Skin of body (tissue), 2 donors: ENCODE results near the gene TRMT61A. TPM values are rescaled to one million over a fixed set of nuclear protein-coding genes. Genes with fewer than 3 reads are reported as not detected.
A peak's percentile ranks its signal among the peaks of the same experiment; 100 is the strongest.

Source experiments
- DNase-seq: peaks from one replicate; lab custom pipeline; 2025; lab: John Stamatoyannopoulos, UW
- total RNA-seq: library from RNA; depleted of rRNA; stranded (reverse); fragments of >200 nt; gene quantifications from one replicate; pipeline ENCODE4 v1.2.3, GENCODE V29; 2014

Gene TRMT61A
- total RNA-seq, result 5.8 TPM

DNA sequence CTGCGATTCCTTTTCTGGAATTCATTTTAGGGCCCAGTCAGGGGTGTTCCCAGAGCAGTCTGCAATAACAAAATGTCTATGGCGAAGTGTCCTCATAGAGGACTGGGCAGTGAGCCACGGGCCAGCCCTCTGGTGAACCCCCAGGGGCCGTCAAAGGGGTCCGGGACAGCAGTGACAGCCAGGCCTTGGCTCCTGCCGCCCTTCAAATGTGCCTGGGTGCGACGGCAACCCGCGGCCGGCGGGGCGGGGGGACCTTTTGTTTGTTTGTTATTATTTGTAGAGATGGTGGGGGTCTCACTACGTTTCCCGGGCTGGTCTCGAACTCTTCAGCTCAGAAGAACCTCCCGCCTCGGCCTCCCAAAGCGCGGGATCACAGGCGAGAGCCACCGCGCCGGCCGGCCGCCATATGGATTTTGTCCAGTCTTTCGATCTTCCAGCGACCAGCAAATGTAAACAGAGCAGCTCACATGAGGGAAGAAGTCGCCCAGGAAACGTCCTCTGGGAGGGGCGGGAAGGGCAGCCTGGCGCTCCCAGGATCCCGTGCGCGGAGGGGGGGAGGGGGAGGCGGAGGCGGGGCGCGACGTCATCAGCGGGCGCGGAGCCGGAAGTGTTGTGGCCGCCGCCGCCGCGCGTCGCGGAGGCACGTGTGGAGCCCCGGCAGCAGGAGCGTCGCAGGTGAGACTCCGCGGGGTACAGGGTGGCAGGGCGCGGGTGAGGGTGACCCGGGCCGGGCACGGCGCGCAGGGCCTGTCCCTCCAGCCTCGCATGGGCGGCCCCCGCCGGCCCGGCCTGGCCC, at the start of gene TRMT61A:
Gene TRMT61A, plus strand, starts transcription at position 610 of the 796 bp plus-strand sequence. CDS start 783 bp downstream, outside the sequence.
- DNase-seq, result peak; percentile 71

DNA sequence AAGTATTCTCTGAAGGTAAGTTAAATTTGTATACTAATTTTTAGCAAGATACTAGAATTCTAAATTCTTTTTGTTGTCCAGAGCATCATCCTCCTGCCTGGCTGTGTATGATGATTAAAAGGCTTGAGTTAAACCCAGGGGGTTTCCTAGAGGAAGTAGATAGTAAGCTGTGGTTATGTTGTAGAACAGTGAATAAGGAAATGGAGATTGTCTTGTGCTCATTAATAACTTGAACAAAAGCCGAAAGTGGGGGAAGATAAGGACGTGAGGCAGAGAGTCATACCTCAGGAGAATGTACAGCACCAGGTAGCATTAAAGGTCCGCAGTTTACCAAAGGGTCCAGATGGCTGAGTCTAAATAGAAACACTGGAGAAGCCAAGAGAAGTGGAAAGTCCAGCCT, 48.4 kb upstream of the TRMT61A start:
- no peak for DNase-seq

DNA sequence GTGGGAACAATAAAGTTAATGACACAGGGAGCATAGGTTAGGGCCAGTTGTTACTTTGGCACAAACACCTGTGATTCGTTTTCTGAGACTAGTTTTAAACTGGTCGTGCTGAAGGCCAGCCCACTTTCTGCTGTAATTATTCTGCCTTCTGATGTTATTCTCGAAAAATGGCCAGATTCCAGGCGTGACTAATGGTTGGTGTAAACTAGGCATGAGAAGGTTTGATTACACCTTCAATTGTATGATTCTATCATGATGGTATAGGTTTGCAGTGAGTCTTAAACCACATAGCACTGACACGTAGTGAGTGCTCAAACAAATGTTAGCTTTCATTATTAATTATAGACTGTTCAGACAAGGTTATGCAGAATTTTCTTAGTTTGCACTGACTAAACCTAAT, 45.4 kb upstream of the TRMT61A start:
- DNase-seq, result no peak

DNA sequence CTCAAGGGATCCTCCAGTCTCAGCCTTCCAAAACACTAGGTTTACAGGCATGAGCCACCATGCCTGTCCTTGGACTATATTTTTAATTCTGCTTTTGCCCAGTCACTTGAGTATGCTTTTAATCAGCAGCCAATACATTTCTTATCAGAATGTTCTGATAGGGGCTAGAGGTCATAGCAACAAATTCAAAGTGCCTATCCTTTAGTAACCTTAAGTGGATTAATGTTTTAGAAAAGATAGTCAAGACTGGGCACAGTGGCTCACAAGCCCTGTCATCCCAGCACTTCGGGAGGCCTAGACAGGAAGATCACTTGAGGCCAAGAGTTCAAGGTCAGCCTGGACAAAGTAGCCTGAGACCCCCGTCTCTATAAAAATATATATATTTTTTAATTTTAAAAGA, 43.5 kb upstream of the TRMT61A start:
- DNase-seq, result no peak

DNA sequence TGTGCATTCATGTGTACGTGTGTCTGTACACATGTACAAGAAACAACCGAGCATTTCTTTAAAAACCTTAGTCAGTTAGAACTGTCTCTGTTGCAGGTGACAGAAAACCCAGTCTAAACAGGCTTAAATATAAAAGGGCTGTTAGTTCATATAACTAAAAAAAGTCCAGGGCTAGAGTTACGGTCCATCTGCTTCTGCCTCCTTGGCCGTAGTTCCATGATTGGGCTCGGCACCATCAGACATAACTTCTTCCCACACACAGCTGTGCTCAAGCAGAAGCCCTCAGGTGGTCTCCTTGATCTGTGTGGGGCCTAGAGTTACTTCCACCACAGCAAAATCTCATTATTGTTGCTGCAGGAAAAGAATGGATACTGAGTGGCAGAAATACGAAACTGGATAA, 40.9 kb upstream of the TRMT61A start:
- no peak for DNase-seq

DNA sequence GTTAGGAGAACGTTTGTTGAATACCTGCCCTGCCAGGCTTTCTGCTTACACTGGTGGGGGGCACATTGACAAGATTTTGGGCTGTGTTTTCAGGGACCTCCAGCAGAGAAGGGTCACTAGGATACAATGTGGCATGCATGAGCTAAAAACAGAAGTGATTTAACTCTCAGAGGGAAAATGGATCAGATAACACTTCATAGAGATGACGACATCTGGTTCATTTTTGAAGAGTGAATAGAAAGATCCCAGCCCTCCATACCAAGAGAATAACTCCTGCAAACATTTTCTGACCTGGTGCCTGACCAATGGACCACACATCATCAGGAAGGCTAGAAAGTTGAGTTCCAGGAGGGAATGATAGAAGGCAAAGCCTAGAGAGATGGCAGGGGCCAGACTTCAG, 40.0 kb upstream of the TRMT61A start:
- no peak for DNase-seq

DNA sequence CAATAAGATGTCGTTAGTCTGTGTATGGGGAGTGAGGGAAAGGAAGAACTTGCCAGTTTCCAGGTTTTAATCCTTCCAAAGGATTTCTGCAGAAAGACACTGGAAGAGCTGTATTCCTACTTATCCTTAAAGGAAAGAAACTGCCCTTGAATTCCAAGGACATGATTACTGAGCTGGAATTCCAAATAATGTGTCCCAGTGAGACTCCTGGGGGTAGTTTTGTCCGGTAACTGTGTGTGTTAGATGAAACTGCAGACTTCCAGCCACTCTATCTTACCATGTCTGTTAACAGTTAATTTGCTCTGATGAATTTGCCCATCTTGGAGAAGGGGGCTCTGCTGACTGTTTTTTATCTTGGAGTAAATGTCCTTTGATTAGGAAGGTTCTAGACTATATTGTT, 39.4 kb upstream of the TRMT61A start:
- no peak for DNase-seq

DNA sequence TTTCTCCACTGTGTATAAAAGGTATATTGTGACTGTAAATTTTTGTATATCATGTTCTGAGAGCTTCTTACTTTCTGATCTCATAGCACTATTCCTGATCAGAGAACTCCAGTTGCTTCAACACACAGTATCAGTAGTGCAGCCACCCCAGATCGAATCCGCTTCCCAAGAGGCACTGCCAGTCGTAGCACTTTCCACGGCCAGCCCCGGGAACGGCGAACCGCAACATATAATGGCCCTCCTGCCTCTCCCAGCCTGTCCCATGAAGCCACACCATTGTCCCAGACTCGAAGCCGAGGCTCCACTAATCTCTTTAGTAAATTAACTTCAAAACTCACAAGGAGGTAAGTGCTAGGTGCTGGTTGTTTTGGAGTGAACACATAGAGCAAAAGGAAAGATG, 37.3 kb upstream of the TRMT61A start:
- DNase-seq, result no peak

DNA sequence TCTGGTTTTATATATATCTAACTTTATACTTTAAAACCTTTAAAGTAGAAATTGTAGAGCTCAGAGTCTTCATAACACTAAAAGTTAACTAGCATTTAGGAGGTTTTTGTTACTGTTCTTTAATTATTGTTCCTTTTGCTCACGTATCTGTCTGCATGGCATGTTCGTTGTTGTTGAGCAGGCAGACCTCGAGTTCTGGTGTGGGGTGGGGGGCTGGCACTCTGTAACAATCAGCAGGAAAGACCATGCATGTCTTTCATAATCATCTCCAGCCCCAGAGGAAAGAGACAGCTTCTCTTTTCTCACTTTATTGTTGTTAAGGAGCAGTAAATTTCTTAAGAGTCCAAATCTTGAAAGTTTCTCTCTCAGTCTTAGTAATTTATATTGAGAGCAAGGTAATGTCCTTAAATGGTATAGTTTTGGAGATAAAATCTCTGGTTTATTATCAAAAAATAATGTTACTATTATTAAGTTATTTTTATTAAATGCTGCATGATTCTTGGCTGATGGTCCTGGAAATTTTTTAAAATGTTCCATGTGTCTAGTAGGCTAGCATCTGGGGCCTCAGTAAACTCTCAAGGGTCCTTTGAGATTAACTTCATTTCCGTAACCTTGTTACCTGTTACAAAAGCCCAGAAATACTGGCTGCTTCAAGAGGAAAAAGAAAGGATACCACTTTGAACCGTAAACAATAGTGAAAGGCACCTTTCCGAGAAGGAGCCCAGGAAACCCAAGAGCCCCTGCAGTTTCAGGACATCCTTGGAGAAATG, 36.7 kb upstream of the TRMT61A start:
- DNase-seq, result peak; percentile 20

DNA sequence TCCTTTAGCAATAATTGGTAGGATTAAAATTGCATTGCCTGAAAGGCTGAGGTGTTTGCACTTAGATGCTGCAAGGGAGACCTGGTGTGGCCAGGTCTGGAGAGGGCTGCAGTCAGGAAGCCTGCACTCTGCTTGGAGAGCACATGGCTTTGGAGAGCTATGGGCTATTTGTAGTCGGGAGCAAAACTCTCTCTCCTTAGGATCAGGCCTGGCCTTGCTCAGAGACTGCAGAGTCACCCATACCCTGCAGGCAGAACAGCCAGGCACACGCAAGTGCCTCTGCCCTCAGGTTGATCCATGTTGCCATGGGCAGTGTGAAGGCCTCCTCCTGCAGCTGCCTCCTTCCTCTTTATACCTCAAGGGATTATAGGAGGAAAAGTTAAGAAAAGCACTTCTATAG, 33.1 kb upstream of the TRMT61A start:
- no peak for DNase-seq

DNA sequence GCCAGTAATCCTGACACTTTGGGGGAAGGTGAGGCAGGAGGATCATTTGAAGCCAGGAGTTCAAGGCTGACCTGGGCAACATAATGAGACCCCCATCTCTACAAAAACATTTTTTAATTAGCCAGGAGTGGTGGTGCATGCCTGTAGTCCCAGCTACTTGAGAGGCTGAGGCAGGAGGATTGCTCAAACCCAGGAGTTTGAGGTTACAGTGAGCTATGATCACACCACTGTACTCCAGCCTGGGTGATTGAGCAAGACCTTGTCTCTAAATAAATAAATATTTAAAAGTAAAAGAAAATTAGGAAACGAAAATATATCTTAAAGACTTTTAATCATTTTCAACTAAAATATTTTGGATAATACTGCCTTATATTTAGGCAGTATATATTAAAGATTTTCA, 32.2 kb upstream of the TRMT61A start:
- no peak for DNase-seq

DNA sequence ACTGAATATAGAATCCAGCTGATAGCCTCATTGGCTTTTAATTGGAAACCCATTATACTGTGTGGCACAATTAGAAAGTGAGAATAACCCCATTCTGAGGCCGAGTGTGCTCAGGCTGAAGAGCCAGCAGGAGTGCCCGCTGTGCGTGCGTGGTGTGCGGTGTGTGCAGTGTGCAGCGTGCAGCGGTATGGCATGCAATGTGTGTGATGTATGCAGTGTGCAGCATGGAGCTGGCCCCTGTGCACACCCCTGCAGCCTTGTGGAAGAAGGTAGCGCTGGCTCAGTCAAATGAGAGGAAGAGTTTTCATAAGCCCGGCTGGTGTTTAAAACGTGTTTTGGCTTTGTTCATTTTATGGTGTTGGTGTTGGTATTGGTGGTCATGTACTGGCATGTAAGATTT, 29.3 kb upstream of the TRMT61A start:
- DNase-seq, result no peak

DNA sequence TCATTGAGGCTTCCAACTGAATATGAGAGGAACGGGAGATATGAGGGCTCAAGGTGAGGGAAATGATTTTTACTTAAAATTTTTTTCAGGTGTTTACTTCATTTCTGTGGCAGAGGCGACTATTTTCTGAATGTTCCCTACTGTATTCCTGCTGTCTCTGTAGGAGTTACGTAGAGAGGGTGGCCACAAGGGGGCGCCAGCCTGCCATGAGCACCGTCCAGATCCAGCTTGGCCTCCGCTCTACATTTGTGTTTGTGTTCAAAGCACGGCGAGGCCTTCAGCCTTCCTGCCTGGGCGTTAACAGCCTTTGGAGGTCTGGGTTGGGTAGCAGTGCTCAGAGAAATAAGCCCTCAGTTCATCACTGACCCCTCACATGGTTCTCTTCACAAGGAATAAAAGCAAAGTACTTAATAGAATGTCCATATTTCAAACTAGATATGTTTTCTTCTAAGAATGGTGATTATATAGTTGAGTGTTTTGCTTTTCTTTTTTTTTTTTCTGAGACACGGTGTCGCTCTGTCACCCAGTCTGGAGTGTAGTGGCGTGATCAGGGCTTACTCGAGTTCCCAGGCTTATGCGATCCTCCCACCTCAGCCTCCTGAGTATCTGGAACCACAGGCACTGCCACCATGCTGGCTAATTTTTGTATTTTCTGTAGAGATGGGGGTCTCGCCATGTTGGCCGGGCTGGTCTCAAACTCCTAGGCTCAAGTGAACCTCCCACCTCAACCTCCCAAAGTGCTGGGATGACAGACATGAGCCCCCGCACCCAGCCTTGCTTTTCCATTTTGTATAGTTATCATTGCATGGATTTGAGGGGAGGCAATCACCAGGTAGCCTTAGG, 28.6 kb upstream of the TRMT61A start:
- peak; percentile 59 for DNase-seq

DNA sequence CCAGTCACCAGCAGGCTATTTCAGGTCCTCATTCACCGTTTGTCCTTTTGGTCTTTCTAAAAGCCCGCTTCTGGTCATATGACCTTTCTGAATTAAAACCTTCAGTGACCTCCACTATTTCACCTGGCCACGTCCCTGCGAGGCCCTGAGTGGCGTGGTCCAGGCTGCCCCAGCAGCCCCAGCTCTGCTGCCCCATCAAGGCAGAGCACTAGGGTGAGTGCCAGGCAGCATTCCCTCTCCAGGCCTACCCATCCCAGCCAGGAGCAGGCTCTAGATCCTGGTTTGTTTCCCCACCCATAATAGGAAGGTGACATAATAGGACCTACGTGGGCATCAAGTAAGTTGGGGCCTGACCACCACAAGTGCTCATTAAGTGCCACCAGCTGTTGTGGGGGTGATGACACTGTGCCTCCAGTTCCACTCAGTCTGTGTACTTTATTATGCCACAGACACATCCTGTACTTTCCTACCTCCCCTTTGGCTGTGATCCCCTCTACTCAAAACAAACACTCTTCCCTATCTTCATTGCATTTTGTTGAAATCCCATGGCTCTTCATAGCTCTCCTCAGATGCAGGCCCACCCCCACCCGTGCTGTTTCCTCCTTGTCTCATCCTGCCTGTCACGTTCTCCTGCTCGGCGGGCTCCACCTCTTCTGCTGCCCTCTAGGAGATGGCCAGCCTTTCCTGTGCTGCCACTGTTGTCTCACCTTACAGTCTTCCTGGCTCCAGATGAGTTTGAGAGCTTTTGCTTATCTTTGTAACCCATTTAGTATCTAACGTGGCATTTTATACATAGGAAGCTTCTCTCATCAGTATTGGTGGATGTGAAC, 27.7 kb upstream of the TRMT61A start:
- no peak for DNase-seq

DNA sequence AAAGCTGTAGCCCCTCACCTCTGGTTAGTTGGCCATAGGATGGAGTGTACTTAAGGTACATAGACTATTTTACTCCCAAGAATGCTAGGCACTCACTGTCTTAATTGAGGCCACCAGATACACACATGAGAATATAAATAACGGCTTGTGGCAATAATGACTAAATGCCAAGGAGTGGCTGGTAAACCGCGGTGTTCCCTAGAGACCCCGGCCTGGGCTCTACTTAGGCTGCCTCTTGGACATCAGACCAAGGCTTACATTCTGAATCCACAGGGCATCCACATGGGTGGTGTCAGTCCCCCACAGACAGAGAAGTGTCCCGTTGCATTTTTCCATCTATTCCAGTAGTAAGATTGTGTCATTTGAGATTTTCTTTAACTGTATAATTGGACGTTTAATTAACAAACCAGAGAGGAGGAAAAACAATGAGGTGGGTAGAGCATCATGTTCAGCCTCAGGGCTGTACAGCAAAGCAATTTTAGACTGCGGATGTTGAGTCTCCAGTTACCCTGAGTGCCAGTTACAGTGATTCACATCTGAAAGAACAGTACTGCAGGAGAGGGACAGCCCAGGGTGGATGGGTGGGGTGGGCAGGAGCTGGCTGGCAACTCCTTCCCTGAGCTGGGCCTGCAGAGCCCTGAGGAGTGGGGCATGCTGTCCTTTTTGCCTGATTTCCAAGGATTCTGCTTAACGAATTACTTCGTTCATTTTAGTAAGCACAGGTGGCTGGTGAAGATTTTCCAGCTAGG, 26.9 kb upstream of the TRMT61A start:
- DNase-seq, result no peak

DNA sequence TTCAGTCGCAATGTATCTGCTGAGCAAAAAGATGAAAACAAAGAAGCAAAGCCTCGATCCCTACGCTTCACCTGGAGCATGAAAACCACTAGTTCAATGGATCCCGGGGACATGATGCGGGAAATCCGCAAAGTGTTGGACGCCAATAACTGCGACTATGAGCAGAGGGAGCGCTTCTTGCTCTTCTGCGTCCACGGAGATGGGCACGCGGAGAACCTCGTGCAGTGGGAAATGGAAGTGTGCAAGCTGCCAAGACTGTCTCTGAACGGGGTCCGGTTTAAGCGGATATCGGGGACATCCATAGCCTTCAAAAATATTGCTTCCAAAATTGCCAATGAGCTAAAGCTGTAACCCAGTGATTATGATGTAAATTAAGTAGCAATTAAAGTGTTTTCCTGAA, 26.1 kb upstream of the TRMT61A start:
- no peak for DNase-seq

DNA sequence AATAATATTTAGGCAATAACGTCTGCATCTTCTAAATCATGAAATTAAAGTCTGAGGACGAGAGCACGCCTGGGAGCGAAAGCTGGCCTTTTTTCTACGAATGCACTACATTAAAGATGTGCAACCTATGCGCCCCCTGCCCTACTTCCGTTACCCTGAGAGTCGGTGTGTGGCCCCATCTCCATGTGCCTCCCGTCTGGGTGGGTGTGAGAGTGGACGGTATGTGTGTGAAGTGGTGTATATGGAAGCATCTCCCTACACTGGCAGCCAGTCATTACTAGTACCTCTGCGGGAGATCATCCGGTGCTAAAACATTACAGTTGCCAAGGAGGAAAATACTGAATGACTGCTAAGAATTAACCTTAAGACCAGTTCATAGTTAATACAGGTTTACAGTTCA, 25.7 kb upstream of the TRMT61A start:
- no peak for DNase-seq

DNA sequence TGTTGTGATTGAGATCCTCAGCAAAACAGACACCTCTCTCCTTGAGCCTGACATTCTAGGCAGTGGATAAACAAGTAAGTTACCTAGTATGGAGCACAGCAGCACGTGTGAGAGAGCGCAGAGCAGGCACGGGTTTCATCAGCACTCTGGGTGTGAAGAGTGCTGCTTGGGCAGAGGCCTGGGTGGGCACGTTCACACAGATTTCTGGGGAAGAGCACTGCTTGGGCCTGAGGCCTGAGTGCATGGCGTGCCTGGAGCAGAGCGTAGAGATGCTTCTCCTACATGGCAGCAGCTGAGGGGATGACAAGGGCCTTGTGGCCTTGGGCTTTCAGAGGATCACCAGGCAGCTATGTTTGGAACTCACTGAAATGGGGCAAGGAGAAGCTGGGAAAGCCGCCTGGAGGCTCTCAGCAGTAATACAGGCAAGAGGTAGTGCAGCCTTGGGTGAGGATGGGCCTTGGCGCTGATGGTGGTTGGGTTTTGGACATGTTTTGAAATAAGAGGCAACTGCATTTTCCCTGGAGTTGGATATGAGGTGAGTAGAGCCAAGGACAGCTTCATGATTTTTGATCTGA, 23.9 kb upstream of the TRMT61A start:
- no peak for DNase-seq

DNA sequence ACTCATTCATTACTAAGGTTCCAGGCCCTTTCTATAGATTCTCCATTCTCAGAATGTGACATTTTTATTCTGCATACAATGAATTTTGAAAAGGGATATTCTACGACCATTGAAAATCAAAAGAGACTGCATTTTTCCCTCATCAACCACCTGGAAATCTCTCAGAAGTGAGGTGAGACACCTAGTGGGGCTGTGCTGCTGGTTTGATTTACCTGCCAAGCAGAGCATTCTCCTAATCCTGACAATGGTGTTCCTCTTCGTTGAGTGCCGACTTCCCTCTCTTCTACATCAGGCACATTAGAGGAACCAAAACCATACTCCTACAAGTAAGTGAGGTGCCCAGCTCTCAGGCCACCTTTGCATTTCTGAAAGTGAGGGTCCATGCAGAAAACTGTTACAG, 21.2 kb upstream of the TRMT61A start:
- no peak for DNase-seq
